Endodermal cell (in vitro differentiated cells): ENCODE results near the gene OTOF. TPM values are rescaled to one million over a fixed set of nuclear protein-coding genes. Genes with fewer than 3 reads are reported as not detected.

Experiments used
- DNase-seq: peaks from one replicate; pipeline ENCODE4 v3.0.0-alpha.2; 2017
- H3K27ac ChIP-seq: 2 replicates; pipeline ENCODE4 v1.5.1; 2013; ENCODE audit warnings: mild to moderate bottlenecking, low read depth, low read length, moderate library complexity
- H3K27me3 ChIP-seq: 2 replicates; pipeline ENCODE4 v1.6.1; 2013; ENCODE audit warnings: mild to moderate bottlenecking, low read length, moderate library complexity; ENCODE audit not compliant: insufficient read depth, control insufficient read depth, poor library complexity, severe bottlenecking
- H3K36me3 ChIP-seq: 2 replicates; pipeline ENCODE4 v1.7.0; 2013; ENCODE audit warnings: mild to moderate bottlenecking, low read length, moderate library complexity; ENCODE audit not compliant: control insufficient read depth, insufficient read depth
- H3K4me1 ChIP-seq: one replicate; pipeline ENCODE4 v1.7.0; 2013; ENCODE audit warnings: low read length; ENCODE audit not compliant: control insufficient read depth, insufficient read depth
- H3K4me3 ChIP-seq: 2 replicates; pipeline ENCODE4 v1.5.1; 2013; ENCODE audit warnings: mild to moderate bottlenecking, low read length, moderate library complexity
- H3K9ac ChIP-seq: 2 replicates; pipeline ENCODE4 v1.6.1; 2013; ENCODE audit warnings: mild to moderate bottlenecking, low read length, moderate library complexity; ENCODE audit not compliant: poor library complexity, severe bottlenecking; ENCODE audit errors: extremely low read depth
- H3K9me3 ChIP-seq: 2 replicates; pipeline ENCODE4 v1.6.1; 2013; ENCODE audit warnings: mild to moderate bottlenecking, low read length, moderate library complexity; ENCODE audit not compliant: control insufficient read depth
- H3K27ac Mint-ChIP-seq: 2 replicates; pipeline ENCODE4 v1.8.0; 2020; ENCODE audit warnings: mixed read lengths
- H3K27me3 Mint-ChIP-seq: 2 replicates; pipeline ENCODE4 v1.8.0; 2021; ENCODE audit warnings: mild to moderate bottlenecking, mixed read lengths; ENCODE audit not compliant: insufficient read depth
- H3K36me3 Mint-ChIP-seq: 2 replicates; pipeline ENCODE4 v1.8.0; 2020; ENCODE audit warnings: low read depth, mixed read lengths
- H3K4me1 Mint-ChIP-seq: 2 replicates; pipeline ENCODE4 v1.8.0; 2020; ENCODE audit warnings: mixed read lengths
- H3K4me3 Mint-ChIP-seq: 2 replicates; pipeline ENCODE4 v1.8.0; 2020; ENCODE audit warnings: mild to moderate bottlenecking, moderate library complexity, mixed read lengths
- H3K9me3 Mint-ChIP-seq: 2 replicates; pipeline ENCODE4 v1.8.0; 2020; ENCODE audit warnings: mild to moderate bottlenecking, mixed read lengths
- CTCF ChIP-seq: fragments of 200-600 bp; sonication (generic); conservative IDR thresholded peaks from 2 replicates; pipeline ENCODE4 v1.5.0; 2021; ENCODE audit warnings: antibody characterized with exemption, mild to moderate bottlenecking
- WGBS, 2 experiments: methylation state at CpG; one replicate each; pipeline versions ENCODE4 v1.1.5 to v1.1.7; 2013; ENCODE audit warnings: missing lambda C conversion rate in 2 of 2, mixed read lengths in 1 of 2; ENCODE audit not compliant: insufficient coverage in 1 of 2, insufficient read length in 1 of 2; 5-methylcytosine and 5-hydroxymethylcytosine counted together
- total RNA-seq, 2 donors: library from RNA; stranded (reverse); fragmentation: NEBNext Ultra II Directional in 1 of 2; extraction: Animal tissue kit (Norgen Biotek cat#: 25700) in 1 of 2; gene quantifications; 2 replicates in 1 of 2; 3 replicates in 1 of 2; pipeline ENCODE4 v1.2.1, GENCODE V29; 2021

Gene OTOF
- total RNA-seq, 2 donors from 2014 or later = 1.1 to 1.2 TPM

GRCh38 chr2:26489213-26489850, 11.4 kb upstream of the OTOF start:
- Mint-ChIP-seq H3K9me3 (no peaks in the 10 kb centered on the region), H3K36me3 (no peaks in the 10 kb centered on the region), H3K27me3 (peaks cover 2% of the 10 kb centered on the region), H3K4me1 (no peaks in the 10 kb centered on the region), H3K4me3 (no peak overlapping the region), H3K27ac (no peak overlapping the region)
- DNase-seq = no peak
- no peaks in the 10 kb centered on the region for H3K36me3 ChIP-seq
- H3K27ac ChIP-seq = no peak overlapping the region
- no peaks in the 10 kb centered on the region for H3K9me3 ChIP-seq
- no peaks in the 10 kb centered on the region for H3K27me3 ChIP-seq
- no peaks in the 10 kb centered on the region for H3K4me1 ChIP-seq
- 92 to 93% methylated on average over 13 to 19 of the region's 19 CpGs for WGBS, 2 experiments
- no peak overlapping the region for H3K4me3 ChIP-seq
- H3K9ac ChIP-seq = no peak overlapping the region
- no peak for TF ChIP-seq CTCF

- Histone ChIP-seq H3K9ac (no peak overlapping the region), H3K27ac (no peak overlapping the region), H3K4me1 (no peaks in the 10 kb centered on the region), H3K36me3 (no peaks in the 10 kb centered on the region), H3K9me3 (no peaks in the 10 kb centered on the region), H3K4me3 (no peak overlapping the region), H3K27me3 (no peaks in the 10 kb centered on the region)
- no peaks in the 10 kb centered on the region for H3K4me1 Mint-ChIP-seq
- no peak for DNase-seq
- no peak overlapping the region for H3K4me3 Mint-ChIP-seq
- TF ChIP-seq CTCF = no peak
- no peak overlapping the region for H3K27ac Mint-ChIP-seq
- WGBS, 2 experiments = 92 to 93% methylated on average over 10 to 20 of the region's 20 CpGs
- no peaks in the 10 kb centered on the region for H3K9me3 Mint-ChIP-seq
- peaks cover 2% of the 10 kb centered on the region for H3K27me3 Mint-ChIP-seq
- H3K36me3 Mint-ChIP-seq = no peaks in the 10 kb centered on the region
These were observed 10.7 kb upstream of the OTOF start for GRCh38 chr2:26488463-26489212.

- Histone ChIP-seq H3K27ac (no peak overlapping the region), H3K9me3 (no peaks in the 10 kb centered on the region), H3K27me3 (no peaks in the 10 kb centered on the region), H3K4me1 (no peaks in the 10 kb centered on the region), H3K9ac (no peak overlapping the region), H3K36me3 (no peaks in the 10 kb centered on the region), H3K4me3 (no peak overlapping the region)
- WGBS, 2 experiments = 85 to 100% methylated on average over 4 to 5 of the region's 5 CpGs
- no peak overlapping the region for H3K4me3 Mint-ChIP-seq
- no peak overlapping the region for H3K27ac Mint-ChIP-seq
- no peak for DNase-seq
- H3K4me1 Mint-ChIP-seq = no peaks in the 10 kb centered on the region
- peaks cover 2% of the 10 kb centered on the region for H3K27me3 Mint-ChIP-seq
- no peak for TF ChIP-seq CTCF
- H3K36me3 Mint-ChIP-seq = no peaks in the 10 kb centered on the region
- H3K9me3 Mint-ChIP-seq = no peaks in the 10 kb centered on the region
These were observed 9.3 kb upstream of the OTOF start for GRCh38 chr2:26487192-26487591.
